GM23338 (cell line): ENCODE data around the gene PRPF39. TPM values are rescaled to one million over a fixed set of nuclear protein-coding genes. Genes with fewer than 3 reads are reported as not detected.

Experiments used
- ATAC-seq: fragments of 200-7000 bp; cut with Tn5 transposase; 3 replicates; pipeline ENCODE4 v1.9.1; 2020
- DNase-seq: peaks from one replicate; pipeline ENCODE4 v3.0.0-alpha.2; 2015; ENCODE audit warnings: low spot score
- H2AFZ ChIP-seq: fragments of 200-600 bp; sonication (generic); 2 replicates; pipeline ENCODE4 v1.8.0; 2016; ENCODE audit warnings: antibody characterized with exemption, mild to moderate bottlenecking, moderate library complexity
- H3F3A ChIP-seq: fragments of 200-600 bp; sonication (generic); replicated peaks from 2 replicates; pipeline ENCODE4 v1.8.0; 2017; ENCODE audit warnings: antibody characterized with exemption, mixed run types, low read depth
- H3K27ac ChIP-seq: fragments of 200-600 bp; sonication (generic); 2 replicates; pipeline ENCODE4 v1.6.1; 2016; ENCODE audit warnings: low read depth
- H3K27me3 ChIP-seq: fragments of 200-600 bp; sonication (generic); 2 replicates; pipeline ENCODE4 v1.8.0; 2016; ENCODE audit warnings: mild to moderate bottlenecking, mixed run types, moderate library complexity; ENCODE audit not compliant: insufficient read depth
- H3K36me3 ChIP-seq: fragments of 200-600 bp; sonication (generic); 2 replicates; pipeline ENCODE4 v1.8.0; 2016; ENCODE audit warnings: mild to moderate bottlenecking; ENCODE audit not compliant: insufficient read depth
- H3K4me1 ChIP-seq: fragments of 200-600 bp; sonication (generic); 2 replicates; pipeline ENCODE4 v1.8.0; 2016; ENCODE audit warnings: mild to moderate bottlenecking, moderate library complexity; ENCODE audit not compliant: insufficient read depth
- H3K4me2 ChIP-seq: fragments of 200-600 bp; sonication (generic); 2 replicates; pipeline ENCODE4 v1.7.1; 2017; ENCODE audit warnings: mixed run types
- H3K4me3 ChIP-seq: fragments of 200-600 bp; sonication (generic); 2 replicates; pipeline ENCODE4 v1.6.1; 2016; ENCODE audit warnings: mixed run types
- H3K79me2 ChIP-seq: fragments of 200-600 bp; sonication (generic); replicated peaks from 2 replicates; pipeline ENCODE4 v1.8.0; 2017; ENCODE audit warnings: mild to moderate bottlenecking; ENCODE audit not compliant: insufficient read depth
- H3K9me2 ChIP-seq: fragments of 200-600 bp; sonication (generic); 2 replicates; pipeline ENCODE4 v1.8.0; 2017; ENCODE audit not compliant: insufficient read depth
- H4K20me1 ChIP-seq: fragments of 200-600 bp; sonication (generic); replicated peaks from 2 replicates; pipeline ENCODE4 v1.8.0; 2017; ENCODE audit warnings: mild to moderate bottlenecking; ENCODE audit not compliant: insufficient read depth
- H3K27ac Mint-ChIP-seq: 2 replicates; pipeline ENCODE4 v1.8.0; 2020; ENCODE audit warnings: inconsistent platforms, mild to moderate bottlenecking, moderate library complexity, mixed read lengths
- H3K27me3 Mint-ChIP-seq: 3 replicates; pipeline ENCODE4 v1.8.0; 2022; ENCODE audit warnings: low read depth, mild to moderate bottlenecking, moderate library complexity, mixed read lengths, inconsistent platforms; ENCODE audit not compliant: insufficient read depth, poor library complexity
- H3K36me3 Mint-ChIP-seq: 3 replicates; pipeline ENCODE4 v1.8.0; 2021; ENCODE audit warnings: low read depth, mild to moderate bottlenecking, inconsistent platforms, moderate library complexity, mixed read lengths
- H3K4me1 Mint-ChIP-seq: 3 replicates; pipeline ENCODE4 v1.8.0; 2020; ENCODE audit warnings: mild to moderate bottlenecking, inconsistent platforms, mixed read lengths
- H3K4me3 Mint-ChIP-seq: 3 replicates; pipeline ENCODE4 v1.8.0; 2021; ENCODE audit warnings: moderate library complexity, mild to moderate bottlenecking, inconsistent platforms, mixed read lengths
- H3K9me3 Mint-ChIP-seq: 3 replicates; pipeline ENCODE4 v1.8.0; 2020; ENCODE audit warnings: moderate library complexity, mild to moderate bottlenecking, inconsistent platforms, mixed read lengths
- EZH2 ChIP-seq: fragments of 200-600 bp; sonication (generic); IDR thresholded peaks from one replicate; pipeline ENCODE4 v1.8.0; 2017; ENCODE audit warnings: antibody characterized with exemption, mild to moderate bottlenecking, low read depth; ENCODE audit not compliant: unreplicated experiment
- ZNF114 ChIP-seq: fragments of 250-450 bp; sonication (Bioruptor Pico); IDR thresholded peaks from 2 replicates; pipeline ENCODE4 v1.5.0; 2020; ENCODE audit warnings: mild to moderate bottlenecking, moderate library complexity
- ZNF331 ChIP-seq: fragments of 250-450 bp; sonication (Bioruptor Pico); IDR thresholded peaks from 2 replicates; pipeline ENCODE4 v1.5.0; 2020; ENCODE audit warnings: low read depth, mild to moderate bottlenecking, moderate library complexity
- polyA plus RNA-seq: library from polyadenylated mRNA; unstranded; fragments of >200 nt; fragmentation: Nextera tagmentation; extraction: Ambion mirVana; gene quantifications from 2 replicates; pipeline ENCODE4 v1.2.1, GENCODE V29; 2016
- total RNA-seq: library from RNA; depleted of rRNA; stranded (reverse); fragments of >200 nt; shearing (Covaris generic); gene quantifications from 2 replicates; pipeline ENCODE4 v1.2.3, GENCODE V29; 2014
- TF ChIP-seq, protein P1 (sequence below), 2 experiments: fragments of 200-600 bp in 1 of 2; sonication (generic) in 1 of 2; conservative IDR thresholded peaks; 2 replicates each; pipeline versions ENCODE4 v1.5.1 to v1.6.1; 2016 to 2017; ENCODE audit warnings: antibody characterized with exemption in 2 of 2, low read depth in 2 of 2, mild to moderate bottlenecking in 2 of 2, moderate library complexity in 1 of 2
- TF ChIP-seq, protein P2 (sequence below): fragments of 250-450 bp; sonication (Bioruptor Pico); IDR thresholded peaks from 2 replicates; pipeline ENCODE4 v1.5.0; 2020; ENCODE audit warnings: mild to moderate bottlenecking, moderate library complexity

PRPF39 gene
- total and polyA plus RNA-seq, 2 experiments from 2014 or later = 30.7 to 56.9 TPM

DNA sequence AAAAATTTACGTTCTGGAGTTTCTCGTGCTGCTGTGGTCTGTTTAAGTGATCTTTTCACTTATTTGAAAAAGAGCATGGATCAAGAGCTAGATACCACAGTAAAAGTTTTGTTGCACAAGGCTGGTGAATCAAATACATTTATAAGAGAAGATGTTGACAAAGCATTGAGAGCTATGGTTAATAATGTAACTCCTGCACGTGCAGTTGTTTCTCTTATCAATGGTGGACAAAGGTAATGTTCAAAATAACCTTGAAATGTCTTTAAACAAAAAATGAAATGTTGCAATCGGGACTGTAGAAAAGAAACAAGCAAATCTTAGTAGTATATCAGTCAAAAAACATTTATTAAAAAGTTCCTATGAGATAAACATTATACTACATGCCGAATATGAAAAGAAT is 39.3 kb upstream of the PRPF39 start:
- Mint-ChIP-seq H3K27ac (no peak overlapping the region), H3K4me3 (no peak overlapping the region), H3K27me3 (peaks cover 4% of the 10 kb centered on the region), H3K4me1 (no peaks in the 10 kb centered on the region), H3K36me3 (peaks cover 20% of the 10 kb centered on the region), H3K9me3 (0 out of 3 replicates have a peak, but pooled peaks cover 4% of the 10 kb centered on the region)
- no peaks in the 10 kb centered on the region for H4K20me1 ChIP-seq
- no peaks in the 10 kb centered on the region for H3F3A ChIP-seq
- H2AFZ ChIP-seq = no peak overlapping the region
- no peak for ATAC-seq
- no peak overlapping the region for H3K27ac ChIP-seq
- H3K4me1 ChIP-seq = no peaks in the 10 kb centered on the region
- no peaks in the 10 kb centered on the region for H3K79me2 ChIP-seq
- H3K4me2 ChIP-seq = no peak overlapping the region
- no peaks in the 10 kb centered on the region for H3K27me3 ChIP-seq
- TF ChIP-seq ZNF331 (CRISPR knock-in tag) = no peak
- TF ChIP-seq EZH2 = no peak
- TF ChIP-seq ZNF114 = no peak
- TF ChIP-seq, protein P1, sequence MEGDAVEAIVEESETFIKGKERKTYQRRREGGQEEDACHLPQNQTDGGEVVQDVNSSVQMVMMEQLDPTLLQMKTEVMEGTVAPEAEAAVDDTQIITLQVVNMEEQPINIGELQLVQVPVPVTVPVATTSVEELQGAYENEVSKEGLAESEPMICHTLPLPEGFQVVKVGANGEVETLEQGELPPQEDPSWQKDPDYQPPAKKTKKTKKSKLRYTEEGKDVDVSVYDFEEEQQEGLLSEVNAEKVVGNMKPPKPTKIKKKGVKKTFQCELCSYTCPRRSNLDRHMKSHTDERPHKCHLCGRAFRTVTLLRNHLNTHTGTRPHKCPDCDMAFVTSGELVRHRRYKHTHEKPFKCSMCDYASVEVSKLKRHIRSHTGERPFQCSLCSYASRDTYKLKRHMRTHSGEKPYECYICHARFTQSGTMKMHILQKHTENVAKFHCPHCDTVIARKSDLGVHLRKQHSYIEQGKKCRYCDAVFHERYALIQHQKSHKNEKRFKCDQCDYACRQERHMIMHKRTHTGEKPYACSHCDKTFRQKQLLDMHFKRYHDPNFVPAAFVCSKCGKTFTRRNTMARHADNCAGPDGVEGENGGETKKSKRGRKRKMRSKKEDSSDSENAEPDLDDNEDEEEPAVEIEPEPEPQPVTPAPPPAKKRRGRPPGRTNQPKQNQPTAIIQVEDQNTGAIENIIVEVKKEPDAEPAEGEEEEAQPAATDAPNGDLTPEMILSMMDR (conservative IDR thresholded peaks at IDR 0.05; ENCODE audit: low read depth in 2 of 2) = no peak
- TF ChIP-seq, protein P2, sequence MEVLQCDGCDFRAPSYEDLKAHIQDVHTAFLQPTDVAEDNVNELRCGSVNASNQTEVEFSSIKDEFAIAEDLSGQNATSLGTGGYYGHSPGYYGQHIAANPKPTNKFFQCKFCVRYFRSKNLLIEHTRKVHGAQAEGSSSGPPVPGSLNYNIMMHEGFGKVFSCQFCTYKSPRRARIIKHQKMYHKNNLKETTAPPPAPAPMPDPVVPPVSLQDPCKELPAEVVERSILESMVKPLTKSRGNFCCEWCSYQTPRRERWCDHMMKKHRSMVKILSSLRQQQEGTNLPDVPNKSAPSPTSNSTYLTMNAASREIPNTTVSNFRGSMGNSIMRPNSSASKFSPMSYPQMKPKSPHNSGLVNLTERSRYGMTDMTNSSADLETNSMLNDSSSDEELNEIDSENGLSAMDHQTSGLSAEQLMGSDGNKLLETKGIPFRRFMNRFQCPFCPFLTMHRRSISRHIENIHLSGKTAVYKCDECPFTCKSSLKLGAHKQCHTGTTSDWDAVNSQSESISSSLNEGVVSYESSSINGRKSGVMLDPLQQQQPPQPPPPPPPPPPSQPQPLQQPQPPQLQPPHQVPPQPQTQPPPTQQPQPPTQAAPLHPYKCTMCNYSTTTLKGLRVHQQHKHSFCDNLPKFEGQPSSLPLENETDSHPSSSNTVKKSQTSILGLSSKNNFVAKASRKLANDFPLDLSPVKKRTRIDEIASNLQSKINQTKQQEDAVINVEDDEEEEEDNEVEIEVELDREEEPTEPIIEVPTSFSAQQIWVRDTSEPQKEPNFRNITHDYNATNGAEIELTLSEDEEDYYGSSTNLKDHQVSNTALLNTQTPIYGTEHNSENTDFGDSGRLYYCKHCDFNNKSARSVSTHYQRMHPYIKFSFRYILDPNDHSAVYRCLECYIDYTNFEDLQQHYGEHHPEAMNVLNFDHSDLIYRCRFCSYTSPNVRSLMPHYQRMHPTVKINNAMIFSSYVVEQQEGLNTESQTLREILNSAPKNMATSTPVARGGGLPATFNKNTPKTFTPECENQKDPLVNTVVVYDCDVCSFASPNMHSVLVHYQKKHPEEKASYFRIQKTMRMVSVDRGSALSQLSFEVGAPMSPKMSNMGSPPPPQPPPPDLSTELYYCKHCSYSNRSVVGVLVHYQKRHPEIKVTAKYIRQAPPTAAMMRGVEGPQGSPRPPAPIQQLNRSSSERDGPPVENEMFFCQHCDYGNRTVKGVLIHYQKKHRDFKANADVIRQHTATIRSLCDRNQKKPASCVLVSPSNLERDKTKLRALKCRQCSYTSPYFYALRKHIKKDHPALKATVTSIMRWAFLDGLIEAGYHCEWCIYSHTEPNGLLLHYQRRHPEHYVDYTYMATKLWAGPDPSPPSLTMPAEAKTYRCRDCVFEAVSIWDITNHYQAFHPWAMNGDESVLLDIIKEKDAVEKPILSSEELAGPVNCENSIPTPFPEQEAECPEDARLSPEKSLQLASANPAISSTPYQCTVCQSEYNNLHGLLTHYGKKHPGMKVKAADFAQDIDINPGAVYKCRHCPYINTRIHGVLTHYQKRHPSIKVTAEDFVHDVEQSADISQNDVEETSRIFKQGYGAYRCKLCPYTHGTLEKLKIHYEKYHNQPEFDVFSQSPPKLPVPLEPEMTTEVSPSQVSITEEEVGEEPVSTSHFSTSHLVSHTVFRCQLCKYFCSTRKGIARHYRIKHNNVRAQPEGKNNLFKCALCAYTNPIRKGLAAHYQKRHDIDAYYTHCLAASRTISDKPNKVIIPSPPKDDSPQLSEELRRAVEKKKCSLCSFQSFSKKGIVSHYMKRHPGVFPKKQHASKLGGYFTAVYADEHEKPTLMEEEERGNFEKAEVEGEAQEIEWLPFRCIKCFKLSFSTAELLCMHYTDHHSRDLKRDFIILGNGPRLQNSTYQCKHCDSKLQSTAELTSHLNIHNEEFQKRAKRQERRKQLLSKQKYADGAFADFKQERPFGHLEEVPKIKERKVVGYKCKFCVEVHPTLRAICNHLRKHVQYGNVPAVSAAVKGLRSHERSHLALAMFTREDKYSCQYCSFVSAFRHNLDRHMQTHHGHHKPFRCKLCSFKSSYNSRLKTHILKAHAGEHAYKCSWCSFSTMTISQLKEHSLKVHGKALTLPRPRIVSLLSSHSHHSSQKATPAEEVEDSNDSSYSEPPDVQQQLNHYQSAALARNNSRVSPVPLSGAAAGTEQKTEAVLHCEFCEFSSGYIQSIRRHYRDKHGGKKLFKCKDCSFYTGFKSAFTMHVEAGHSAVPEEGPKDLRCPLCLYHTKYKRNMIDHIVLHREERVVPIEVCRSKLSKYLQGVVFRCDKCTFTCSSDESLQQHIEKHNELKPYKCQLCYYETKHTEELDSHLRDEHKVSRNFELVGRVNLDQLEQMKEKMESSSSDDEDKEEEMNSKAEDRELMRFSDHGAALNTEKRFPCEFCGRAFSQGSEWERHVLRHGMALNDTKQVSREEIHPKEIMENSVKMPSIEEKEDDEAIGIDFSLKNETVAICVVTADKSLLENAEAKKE (CRISPR knock-in tag) = no peak
- no peak for DNase-seq
- no peaks in the 10 kb centered on the region for H3K9me2 ChIP-seq
- H3K4me3 ChIP-seq = no peak overlapping the region
- H3K36me3 ChIP-seq = no peaks in the 10 kb centered on the region; the same call in 1 of the 2 replicates
